Measurements from ENCODE around the gene TEN1. TPM values are rescaled to one million over a fixed set of nuclear protein-coding genes. Genes with fewer than 3 reads are reported as not detected.

TEN1 gene, protein sequence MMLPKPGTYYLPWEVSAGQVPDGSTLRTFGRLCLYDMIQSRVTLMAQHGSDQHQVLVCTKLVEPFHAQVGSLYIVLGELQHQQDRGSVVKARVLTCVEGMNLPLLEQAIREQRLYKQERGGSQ
- total RNA-seq (2016; rRNA removed; fragmentation: Illumina TruSeq; extraction: Trizol) (14.7 and 18.0 TPM in 2 replicates), polyA plus RNA-seq (2011; rRNA removed) (21.3 and 29.4 TPM in 2 replicates), polyA minus RNA-seq (2011; rRNA and poly(A)+ RNA removed; ENCODE audit: low replicate concordance) (12.3 and 13.2 TPM in 2 replicates), Bru-seq, nascent RNA (percentile 58 among the genes with signal in this experiment), BruChase-seq, experiment 1, labeled RNA remaining after a 6-hour chase (percentile 91 among the genes with signal in this experiment), BruChase-seq, experiment 2, labeled RNA remaining after a 2-hour chase (percentile 81 among the genes with signal in this experiment)
- total RNA-seq (2016; cell fraction: cytosol; rRNA removed; fragmentation: Illumina TruSeq; extraction: Trizol; ENCODE audit: low read depth): 26.3 and 36.8 TPM in 2 replicates
- 13.8 and 19.0 TPM in 2 replicates for total RNA-seq (2016; cell fraction: insoluble cytoplasmic fraction; rRNA removed; fragmentation: Illumina TruSeq; extraction: Trizol)
- 38.9 and 47.5 TPM in 2 replicates for total RNA-seq (2016; cell fraction: membrane; rRNA removed; fragmentation: Illumina TruSeq; extraction: Trizol)
- 9.0 and 10.9 TPM in 2 replicates for total RNA-seq (2016; cell fraction: nucleus; rRNA removed; fragmentation: Illumina TruSeq; extraction: Trizol)
- polyA plus RNA-seq (2011; cell fraction: cytosol; rRNA removed): 20.7 and 26.7 TPM in 2 replicates
- polyA plus RNA-seq (2011; cell fraction: nucleus; rRNA removed): 68.4 and 69.7 TPM in 2 replicates
- 17.2 and 19.1 TPM in 2 replicates for polyA plus RNA-seq (2012)
- polyA plus RNA-seq (2016; cell fraction: cytosol; fragmentation: Illumina TruSeq; extraction: Trizol; ENCODE audit: low read depth): 36.8 and 50.4 TPM in 2 replicates
- polyA plus RNA-seq (2016; cell fraction: insoluble cytoplasmic fraction; fragmentation: Illumina TruSeq; extraction: Trizol; ENCODE audit: low read depth): 17.0 and 17.1 TPM in 2 replicates
- 37.6 and 44.5 TPM in 2 replicates for polyA plus RNA-seq (2016; cell fraction: membrane; fragmentation: Illumina TruSeq; extraction: Trizol; ENCODE audit: low read depth)
- 23.5 and 24.6 TPM in 2 replicates for polyA plus RNA-seq (2016; cell fraction: nucleus; fragmentation: Illumina TruSeq; extraction: Trizol; ENCODE audit: insufficient read depth, low read depth)
- 3.3 and 7.8 TPM in 2 replicates for polyA minus RNA-seq (2011; cell fraction: cytosol; rRNA and poly(A)+ RNA removed)
- 6.5 and 7.1 TPM in 2 replicates for polyA minus RNA-seq (2011; cell fraction: nucleus; rRNA and poly(A)+ RNA removed)
- long read RNA-seq, experiment 1, transcript TEN1-201 (4 exons, 994 nt): major isoform, 46 of 48 reads
- long read RNA-seq, experiment 1, partial matches to known transcripts: 2 of 48 reads
- long read RNA-seq, experiment 1, other reads (novel, unspliced or antisense): 0 of 48 reads
- long read RNA-seq, experiment 2, transcript TEN1-201 (4 exons, 994 nt): major isoform, 40 of 45 reads
- long read RNA-seq, experiment 2, partial matches to known transcripts: 1 of 45 reads
- long read RNA-seq, experiment 2, other reads (novel, unspliced or antisense): 4 of 45 reads

DNA sequence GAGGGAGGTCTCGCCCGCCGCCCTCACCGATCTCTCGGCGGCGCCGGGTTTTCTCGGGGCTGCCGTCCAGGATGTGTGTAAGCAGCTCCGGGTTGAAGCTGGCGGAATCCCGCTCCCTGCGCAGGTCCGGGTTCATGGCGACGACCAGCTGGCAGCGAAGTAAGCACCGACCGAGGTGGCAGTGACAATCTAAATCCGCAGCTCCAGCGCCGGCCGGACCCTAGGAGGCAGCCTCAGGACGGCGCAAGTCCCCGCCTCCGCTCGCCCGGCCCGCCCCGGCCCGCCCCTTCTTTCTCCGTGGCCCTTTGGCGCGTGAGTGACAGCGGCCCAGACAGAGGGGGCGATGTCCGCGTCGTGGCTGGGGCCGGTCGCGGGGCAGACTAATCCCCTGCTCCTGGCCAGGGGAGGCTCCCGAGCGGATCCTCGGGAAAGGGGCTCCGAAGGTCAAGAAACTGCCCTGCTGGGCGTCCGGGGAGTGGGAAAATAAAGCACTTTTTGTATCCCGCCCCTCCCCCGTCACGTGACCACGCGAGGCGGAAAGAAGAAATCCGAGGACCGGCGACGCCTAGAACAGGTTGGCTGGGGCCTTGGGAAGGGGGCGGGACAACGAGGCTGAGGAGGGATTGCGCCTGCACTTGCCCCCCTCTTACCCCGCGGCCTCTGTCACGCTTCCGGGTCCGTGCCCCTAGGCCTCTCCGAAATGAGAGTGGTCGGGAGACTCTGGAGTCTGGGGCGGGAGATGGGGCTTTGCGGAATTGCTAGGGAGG is at the start of gene TEN1, which contains the start of gene ACOX1:
Gene TEN1 (plus strand): TSS at position 303 of the 767 bp plus-strand sequence. CDS start 6,953 bp downstream, outside the sequence.
Gene ACOX1 (minus strand): TSS at position 229 of the 767 bp plus-strand sequence. CDS start 93 bp downstream, at position 136.
- peaks cover 80% of the 10 kb centered on the region for H3K4me1 ChIP-seq (ENCODE audit: insufficient read depth, low read length)
- POLR2A ChIA-PET: interaction anchor here (0.6 to 11.5 kb wide), 20 partner anchors 9 to 199 kb away, joined by 3 to 481 read pairs (median 5); partner anchors contain the start of genes CDK3, EXOC7, FBF1 and MRPL38
- H3K9me3 ChIP-seq (ENCODE audit: low read length): no peaks in the 10 kb centered on the region
- intact Hi-C loops (cut with micrococcal nuclease; ENCODE audit: unreplicated experiment) (loop anchor here (1.0 to 2.0 kb wide), 3 partner anchors 14 to 74 kb away; partner anchors contain the start of gene MRPL38), in situ Hi-C loops (cut with HindIII; ENCODE audit: extremely low pct_ligation_motif_present, low pct_unique_long_range_greater_than_20kb) (no loop called here)
- peak within 1 kb of the TSS; percentile 74 to 98 (median 93) for H3K4me3 ChIP-seq (replicated peaks in 1 of 3; ENCODE audit: insufficient read depth in 1 of 3, low read depth in 2 of 3, low read length in 3 of 3)
- H3K79me2 ChIP-seq (ENCODE audit: insufficient read depth, low read length): peaks cover 43% of the 10 kb centered on the region
- CTCF ChIA-PET (ENCODE audit: low intra/inter-chr PET ratio, low total read pairs): interaction anchor here (1.4 kb wide), 1 partner anchor 27 kb away, joined by 4 read pairs; no protein-coding TSS in a partner anchor
- peak within 1 kb of the TSS; percentile 99 for H3K27ac ChIP-seq (ENCODE audit: extremely low read length, insufficient read depth, low read length)
- no TSS peak for BruUV-seq (replicated peaks)
- peak; percentile 87 for ATAC-seq
- peaks cover 3% of the 10 kb centered on the region; the same call in 1 of the 2 replicates for H4K20me1 ChIP-seq (ENCODE audit: insufficient read depth, low read length)
- under 1% methylated on average over 64 of the region's 72 CpGs for WGBS (ENCODE audit: low lambda C conversion rate)
- H3K9ac ChIP-seq (ENCODE audit: insufficient read depth, low read depth, low read length): peak within 1 kb of the TSS; percentile 91
- FAIRE-seq: peak; percentile 72
- H3K36me3 ChIP-seq (replicated peaks in 1 of 2; ENCODE audit: control insufficient read depth in 1 of 2, insufficient read depth in 2 of 2, low read length in 2 of 2): peaks cover 0 to 5% of the 10 kb centered on the region in 2 experiments; a peak in 2 of 5 replicates
- DNase-seq (ENCODE audit: low spot score): peak; percentile 98
- peak within 1 kb of the TSS; percentile 87 for H3K4me2 ChIP-seq (ENCODE audit: low read depth, low read length)
- no peak within 1 kb of the TSS for H2AFZ ChIP-seq (ENCODE audit: low read length)
- no peaks in the 10 kb centered on the region; a peak in 1 of 5 replicates for H3K27me3 ChIP-seq (ENCODE audit: control insufficient read depth in 1 of 2, insufficient read depth in 2 of 2, low read length in 2 of 2)
- TF ChIP-seq ZNF205 (CRISPR knock-in tag; IDR thresholded peaks at IDR 0.05) (peak; percentile 66; the same call in 1 of the 2 replicates), HOXA3 (CRISPR knock-in tag; IDR thresholded peaks at IDR 0.05) (peak; percentile 82; the same call in 1 of the 2 replicates), ZNF720 (CRISPR knock-in tag; IDR thresholded peaks at IDR 0.05) (0 out of 2 replicates have a peak, but pooled peaks have one; percentile 16), HNRNPL (IDR thresholded peaks at IDR 0.05; ENCODE audit: low read depth, low read length) (peak; percentile 59; the same call in 1 of the 2 replicates), RNF2 (conservative IDR thresholded peaks at IDR 0.05; ENCODE audit: low read depth) (no peak), JUND (CRISPR knock-in tag; IDR thresholded peaks at IDR 0.05) (0 out of 2 replicates have a peak, but pooled peaks have one; percentile 12), ZNF235 (CRISPR knock-in tag; IDR thresholded peaks at IDR 0.05; ENCODE audit: borderline replicate concordance) (no peak), CREB1 (IDR thresholded peaks at IDR 0.05) (peak; percentile 73), CREB1 (CRISPR knock-in tag; IDR thresholded peaks at IDR 0.05) (peak; percentile 73), ZNF225 (CRISPR knock-in tag; IDR thresholded peaks at IDR 0.05) (peak; percentile 3; the same call in 1 of the 2 replicates)
- TF ChIP-seq, protein P1, sequence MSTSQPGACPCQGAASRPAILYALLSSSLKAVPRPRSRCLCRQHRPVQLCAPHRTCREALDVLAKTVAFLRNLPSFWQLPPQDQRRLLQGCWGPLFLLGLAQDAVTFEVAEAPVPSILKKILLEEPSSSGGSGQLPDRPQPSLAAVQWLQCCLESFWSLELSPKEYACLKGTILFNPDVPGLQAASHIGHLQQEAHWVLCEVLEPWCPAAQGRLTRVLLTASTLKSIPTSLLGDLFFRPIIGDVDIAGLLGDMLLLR (CRISPR knock-in tag; IDR thresholded peaks at IDR 0.05): no peak; the same call in 1 of the 2 replicates
- TF ChIP-seq, protein P2, sequence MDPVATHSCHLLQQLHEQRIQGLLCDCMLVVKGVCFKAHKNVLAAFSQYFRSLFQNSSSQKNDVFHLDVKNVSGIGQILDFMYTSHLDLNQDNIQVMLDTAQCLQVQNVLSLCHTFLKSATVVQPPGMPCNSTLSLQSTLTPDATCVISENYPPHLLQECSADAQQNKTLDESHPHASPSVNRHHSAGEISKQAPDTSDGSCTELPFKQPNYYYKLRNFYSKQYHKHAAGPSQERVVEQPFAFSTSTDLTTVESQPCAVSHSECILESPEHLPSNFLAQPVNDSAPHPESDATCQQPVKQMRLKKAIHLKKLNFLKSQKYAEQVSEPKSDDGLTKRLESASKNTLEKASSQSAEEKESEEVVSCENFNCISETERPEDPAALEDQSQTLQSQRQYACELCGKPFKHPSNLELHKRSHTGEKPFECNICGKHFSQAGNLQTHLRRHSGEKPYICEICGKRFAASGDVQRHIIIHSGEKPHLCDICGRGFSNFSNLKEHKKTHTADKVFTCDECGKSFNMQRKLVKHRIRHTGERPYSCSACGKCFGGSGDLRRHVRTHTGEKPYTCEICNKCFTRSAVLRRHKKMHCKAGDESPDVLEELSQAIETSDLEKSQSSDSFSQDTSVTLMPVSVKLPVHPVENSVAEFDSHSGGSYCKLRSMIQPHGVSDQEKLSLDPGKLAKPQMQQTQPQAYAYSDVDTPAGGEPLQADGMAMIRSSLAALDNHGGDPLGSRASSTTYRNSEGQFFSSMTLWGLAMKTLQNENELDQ (CRISPR knock-in tag; IDR thresholded peaks at IDR 0.05; ENCODE audit: borderline replicate concordance): no peak
- TF ChIP-seq, protein P3, sequence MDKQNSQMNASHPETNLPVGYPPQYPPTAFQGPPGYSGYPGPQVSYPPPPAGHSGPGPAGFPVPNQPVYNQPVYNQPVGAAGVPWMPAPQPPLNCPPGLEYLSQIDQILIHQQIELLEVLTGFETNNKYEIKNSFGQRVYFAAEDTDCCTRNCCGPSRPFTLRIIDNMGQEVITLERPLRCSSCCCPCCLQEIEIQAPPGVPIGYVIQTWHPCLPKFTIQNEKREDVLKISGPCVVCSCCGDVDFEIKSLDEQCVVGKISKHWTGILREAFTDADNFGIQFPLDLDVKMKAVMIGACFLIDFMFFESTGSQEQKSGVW (CRISPR knock-in tag; IDR thresholded peaks at IDR 0.05; ENCODE audit: borderline replicate concordance): no peak

Measured in HepG2 (cell line).